SK-N-SH (cell line): ENCODE results near the gene TIMM10. TPM values are rescaled to one million over a fixed set of nuclear protein-coding genes. Genes with fewer than 3 reads are reported as not detected.

Source experiments
- CTCF ChIA-PET: fragments of 300-600, 350-600 bp; formaldehyde crosslinking; extraction: SDS; loops from one replicate; lab custom pipeline; 2021; lab: Yijun Ruan, JAX
- POLR2A ChIA-PET: fragments of 350-600 bp; sonication (Branson Sonifier 250); formaldehyde crosslinking; extraction: SDS; loops from one replicate; lab custom pipeline; 2020; ENCODE audit warnings: antibody characterized with exemption, inconsistent platforms; lab: Yijun Ruan, JAX
- DNase-seq: peaks from one replicate; pipeline ENCODE4 v3.0.0; 2012
- H2AFZ ChIP-seq: fragments of 200-600 bp; sonication (generic); 2 replicates; pipeline ENCODE4 v1.8.1; 2016; ENCODE audit warnings: antibody characterized with exemption, mild to moderate bottlenecking, low read depth
- H3F3A ChIP-seq: fragments of 200-600 bp; sonication (generic); replicated peaks from 2 replicates; pipeline ENCODE3; 2016; ENCODE audit warnings: antibody characterized with exemption, mild to moderate bottlenecking; ENCODE audit not compliant: insufficient read depth
- H3K27ac ChIP-seq, 2 experiments: fragments of 200-500 bp in 1 of 2; fragments of 200-600 bp in 1 of 2; sonication (Bioruptor generic) in 1 of 2; sonication (generic), shearing (Covaris generic) in 1 of 2; 2 replicates each; pipeline versions ENCODE4 v1.5.1 to v1.6.1; 2014 to 2016; ENCODE audit warnings: low read depth in 2 of 2, inconsistent platforms in 1 of 2, low read length in 1 of 2, mild to moderate bottlenecking in 1 of 2, mixed read lengths in 1 of 2
- H3K27me3 ChIP-seq: fragments of 200-600 bp; sonication (generic), shearing (Covaris generic); 2 replicates; pipeline ENCODE4 v1.6.1; 2016; ENCODE audit warnings: mixed run types; ENCODE audit not compliant: insufficient read depth
- H3K36me3 ChIP-seq, 2 experiments: fragments of 200-500 bp in 1 of 2; fragments of 200-600 bp in 1 of 2; sonication (Bioruptor generic) in 1 of 2; sonication (generic) in 1 of 2; replicated peaks in 1 of 2; 2 replicates each; pipeline versions ENCODE3 to v1.5.1; 2014 to 2016; ENCODE audit warnings: low read length in 1 of 2, mild to moderate bottlenecking in 1 of 2; ENCODE audit not compliant: insufficient read depth in 2 of 2, control insufficient read depth in 1 of 2
- H3K4me1 ChIP-seq, 2 experiments: fragments of 200-500 bp in 1 of 2; fragments of 200-600 bp in 1 of 2; sonication (Bioruptor generic) in 1 of 2; sonication (generic), shearing (Covaris generic) in 1 of 2; 2 replicates each; pipeline versions ENCODE4 v1.5.1 to v1.6.1; 2014 to 2016; ENCODE audit warnings: low read depth in 1 of 2, low read length in 1 of 2, mixed run types in 1 of 2; ENCODE audit not compliant: insufficient read depth in 2 of 2, control insufficient read depth in 1 of 2
- H3K4me2 ChIP-seq: fragments of 200-600 bp; sonication (generic), shearing (Covaris generic); 2 replicates; pipeline ENCODE4 v1.6.1; 2017; ENCODE audit warnings: mixed run types
- H3K4me3 ChIP-seq, 2 experiments: fragments of 200-500 bp in 1 of 2; fragments of 200-600 bp in 1 of 2; sonication (Bioruptor generic) in 1 of 2; sonication (generic), shearing (Covaris generic) in 1 of 2; 2 replicates each; pipeline versions ENCODE4 v1.5.1 to v1.8.1; 2014 to 2016; ENCODE audit warnings: low read depth in 2 of 2, inconsistent platforms in 1 of 2, low read length in 1 of 2, mild to moderate bottlenecking in 1 of 2, mixed read lengths in 1 of 2, moderate library complexity in 1 of 2
- H3K79me2 ChIP-seq: fragments of 200-600 bp; sonication (generic); 2 replicates; pipeline ENCODE4 v1.8.1; 2017; ENCODE audit warnings: mild to moderate bottlenecking; ENCODE audit not compliant: insufficient read depth
- H3K9ac ChIP-seq: fragments of 200-600 bp; sonication (generic); 2 replicates; pipeline ENCODE4 v1.6.1; 2017; ENCODE audit warnings: mixed run types
- H3K9me2 ChIP-seq: fragments of 200-600 bp; sonication (generic); 2 replicates; pipeline ENCODE4 v1.6.1; 2017; ENCODE audit warnings: mixed run types
- H3K9me3 ChIP-seq: fragments of 200-600 bp; sonication (generic); 2 replicates; pipeline ENCODE4 v1.6.1; 2017; ENCODE audit warnings: mixed run types, mild to moderate bottlenecking, moderate library complexity
- H4K20me1 ChIP-seq: fragments of 200-600 bp; sonication (generic); 2 replicates; pipeline ENCODE4 v1.6.1; 2017; ENCODE audit warnings: mild to moderate bottlenecking, mixed run types; ENCODE audit not compliant: insufficient read depth
- ELF1 ChIP-seq: IDR thresholded peaks from 2 replicates; pipeline ENCODE4 v1.4.0; 2012
- EZH2phosphoT487 ChIP-seq: fragments of 200-600 bp; sonication (generic); IDR thresholded peaks from 2 replicates; pipeline ENCODE4 v1.6.1; 2017; ENCODE audit warnings: low read depth, mixed run types, mild to moderate bottlenecking, antibody characterized with exemption, moderate library complexity, borderline replicate concordance
- FOXJ3 ChIP-seq: sonication (generic); formaldehyde crosslinking; IDR thresholded peaks from 2 replicates; pipeline ENCODE4 v1.5.1; 2020; ENCODE audit warnings: mild to moderate bottlenecking, missing genetic modification reagents
- GABPA ChIP-seq: IDR thresholded peaks from 2 replicates; pipeline ENCODE4 v1.4.0; 2012; ENCODE audit warnings: low read depth, mild to moderate bottlenecking
- GATA2 ChIP-seq: sonication (generic); formaldehyde crosslinking; IDR thresholded peaks from 2 replicates; pipeline ENCODE4 v1.5.0; 2020; ENCODE audit warnings: mild to moderate bottlenecking, missing genetic modification reagents
- JUND ChIP-seq: IDR thresholded peaks from 2 replicates; pipeline ENCODE4 v1.4.0; 2012
- MEF2A ChIP-seq: IDR thresholded peaks from 2 replicates; pipeline ENCODE4 v1.4.0; 2012; ENCODE audit warnings: low read depth, borderline replicate concordance
- MXI1 ChIP-seq: IDR thresholded peaks from 2 replicates; pipeline ENCODE4 v1.6.1; 2012; ENCODE audit warnings: mild to moderate bottlenecking, low read depth, low read length, improper control_type of control experiment
- NFIC ChIP-seq: IDR thresholded peaks from 2 replicates; pipeline ENCODE4 v1.4.0; 2012; ENCODE audit warnings: borderline replicate concordance
- NRF1 ChIP-seq: IDR thresholded peaks from 2 replicates; pipeline ENCODE4 v1.6.1; 2012; ENCODE audit warnings: low read depth, mild to moderate bottlenecking, low read length
- RAD21 ChIP-seq: IDR thresholded peaks from 2 replicates; pipeline ENCODE4 v1.6.1; 2012; ENCODE audit warnings: mild to moderate bottlenecking, low read length
- RFX5 ChIP-seq: IDR thresholded peaks from 2 replicates; pipeline ENCODE4 v1.6.1; 2012; ENCODE audit warnings: mild to moderate bottlenecking, improper control_type of control experiment, low read length
- TAF1 ChIP-seq: IDR thresholded peaks from 2 replicates; pipeline ENCODE4 v1.6.1; 2012; ENCODE audit warnings: low read depth, mild to moderate bottlenecking, low read length, moderate library complexity, borderline replicate concordance
- TCF12 ChIP-seq: IDR thresholded peaks from 2 replicates; pipeline ENCODE4 v1.4.0; 2012
- TEAD4 ChIP-seq: IDR thresholded peaks from 2 replicates; pipeline ENCODE4 v1.4.0; 2012; ENCODE audit warnings: mild to moderate bottlenecking, borderline replicate concordance; ENCODE audit not compliant: insufficient read depth
- YY1 ChIP-seq: IDR thresholded peaks from 2 replicates; pipeline ENCODE4 v1.4.0; 2012; ENCODE audit warnings: low read depth, mild to moderate bottlenecking
- WGBS: methylation state at CpG from one replicate; pipeline ENCODE4 v1.1.6; 2017; ENCODE audit warnings: low lambda C conversion rate; 5-methylcytosine and 5-hydroxymethylcytosine counted together
- polyA plus RNA-seq, 3 experiments: library from polyadenylated mRNA; depleted of rRNA; stranded (reverse); fragments of >200 nt; gene quantifications; 2 replicates each; pipeline ENCODE4 v1.2.3, GENCODE V29; 2012
- TF ChIP-seq, protein P1 (sequence below): fragments of 200-600 bp; sonication (generic); IDR thresholded peaks from 2 replicates; pipeline ENCODE4 v1.6.1; 2017; ENCODE audit warnings: antibody characterized with exemption, mild to moderate bottlenecking, moderate library complexity
- TF ChIP-seq, protein P2 (sequence below): IDR thresholded peaks from 2 replicates; pipeline ENCODE4 v1.4.0; 2012; ENCODE audit warnings: low read depth, borderline replicate concordance
- TF ChIP-seq, protein P3 (sequence below): IDR thresholded peaks from 2 replicates; pipeline ENCODE4; 2012
- TF ChIP-seq, protein P4 (sequence below): fragments of 150-350 bp; IDR thresholded peaks from 2 replicates; pipeline ENCODE4 v1.6.1; 2016; ENCODE audit warnings: mild to moderate bottlenecking, low read depth, low read length

TIMM10 gene
- polyA plus RNA-seq, 1 of the 3 experiments (the other 2 are of a cell fraction) = 179 TPM

DNA sequence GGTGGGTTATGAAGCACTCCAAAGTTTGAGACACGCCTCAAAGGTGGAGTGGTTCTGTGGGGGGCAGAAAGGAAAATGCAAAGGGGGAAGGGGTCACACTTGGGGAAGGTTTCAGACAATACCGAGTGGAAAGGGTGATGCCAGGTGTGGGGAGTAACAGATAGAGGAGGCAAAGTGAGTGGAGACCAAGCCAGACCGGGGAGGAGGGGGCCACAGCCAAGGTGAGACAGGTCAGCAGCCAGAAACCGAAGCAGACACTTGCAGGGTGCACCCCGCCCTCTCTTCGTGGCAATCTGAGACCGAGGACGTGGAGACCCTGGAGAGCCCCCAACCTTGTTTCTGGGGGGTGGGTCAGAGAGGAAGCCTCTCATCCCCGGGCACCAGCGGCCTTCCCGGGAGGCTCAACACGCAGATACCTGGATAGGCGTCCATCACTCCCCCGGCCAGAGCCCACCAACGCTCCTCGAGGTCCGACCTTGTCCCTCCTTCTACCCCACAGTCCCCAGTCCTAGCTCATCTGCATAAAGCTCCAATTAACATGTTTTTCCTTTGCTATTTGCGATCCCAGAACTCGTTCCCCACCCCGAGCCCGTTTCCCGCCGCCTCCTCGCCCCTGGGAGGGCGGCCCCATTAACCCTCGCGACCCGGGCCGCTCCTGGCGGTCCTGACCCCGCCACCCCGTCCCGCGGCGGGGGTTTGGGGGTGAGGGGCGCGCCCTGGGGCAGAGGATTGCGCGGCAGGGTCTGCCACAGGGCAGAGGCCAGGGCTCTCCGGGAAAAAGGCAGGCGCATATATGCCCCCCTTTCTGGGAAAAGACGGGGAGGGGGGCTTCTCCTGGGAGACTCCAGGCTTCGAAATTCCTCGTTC is 48.4 kb downstream of the TIMM10 start:
- peak overlapping the region in 1 of 2 experiments; percentile 49; a peak in 3 of 4 replicates for H3K4me3 ChIP-seq
- no peak overlapping the region for H3K9ac ChIP-seq
- H3K4me1 ChIP-seq = peaks cover 4 to 8% of the 10 kb centered on the region in 2 experiments; a peak in 2 of 4 replicates
- H3K9me2 ChIP-seq = no peaks in the 10 kb centered on the region
- ChIA-PET CTCF (interaction anchor here (0.6 to 27.2 kb wide), 23 partner anchors 10 to 162 kb away, joined by 3 to 517 read pairs (median 4); partner anchors contain the start of genes RTN4RL2, SLC43A1, SLC43A3 and TIMM10), POLR2A (no interaction called here)
- no peaks in the 10 kb centered on the region for H4K20me1 ChIP-seq
- peak overlapping the region; percentile 95 for H3K4me2 ChIP-seq
- TF ChIP-seq RAD21 (no peak), GABPA (no peak), TCF12 (no peak), EZH2phosphoT487 (no peak), FOXJ3 (CRISPR knock-in tag) (no peak), MXI1 (no peak), RFX5 (no peak), YY1 (no peak)
- TF ChIP-seq, protein P1, sequence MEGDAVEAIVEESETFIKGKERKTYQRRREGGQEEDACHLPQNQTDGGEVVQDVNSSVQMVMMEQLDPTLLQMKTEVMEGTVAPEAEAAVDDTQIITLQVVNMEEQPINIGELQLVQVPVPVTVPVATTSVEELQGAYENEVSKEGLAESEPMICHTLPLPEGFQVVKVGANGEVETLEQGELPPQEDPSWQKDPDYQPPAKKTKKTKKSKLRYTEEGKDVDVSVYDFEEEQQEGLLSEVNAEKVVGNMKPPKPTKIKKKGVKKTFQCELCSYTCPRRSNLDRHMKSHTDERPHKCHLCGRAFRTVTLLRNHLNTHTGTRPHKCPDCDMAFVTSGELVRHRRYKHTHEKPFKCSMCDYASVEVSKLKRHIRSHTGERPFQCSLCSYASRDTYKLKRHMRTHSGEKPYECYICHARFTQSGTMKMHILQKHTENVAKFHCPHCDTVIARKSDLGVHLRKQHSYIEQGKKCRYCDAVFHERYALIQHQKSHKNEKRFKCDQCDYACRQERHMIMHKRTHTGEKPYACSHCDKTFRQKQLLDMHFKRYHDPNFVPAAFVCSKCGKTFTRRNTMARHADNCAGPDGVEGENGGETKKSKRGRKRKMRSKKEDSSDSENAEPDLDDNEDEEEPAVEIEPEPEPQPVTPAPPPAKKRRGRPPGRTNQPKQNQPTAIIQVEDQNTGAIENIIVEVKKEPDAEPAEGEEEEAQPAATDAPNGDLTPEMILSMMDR = no peak
- TF ChIP-seq, protein P2, sequence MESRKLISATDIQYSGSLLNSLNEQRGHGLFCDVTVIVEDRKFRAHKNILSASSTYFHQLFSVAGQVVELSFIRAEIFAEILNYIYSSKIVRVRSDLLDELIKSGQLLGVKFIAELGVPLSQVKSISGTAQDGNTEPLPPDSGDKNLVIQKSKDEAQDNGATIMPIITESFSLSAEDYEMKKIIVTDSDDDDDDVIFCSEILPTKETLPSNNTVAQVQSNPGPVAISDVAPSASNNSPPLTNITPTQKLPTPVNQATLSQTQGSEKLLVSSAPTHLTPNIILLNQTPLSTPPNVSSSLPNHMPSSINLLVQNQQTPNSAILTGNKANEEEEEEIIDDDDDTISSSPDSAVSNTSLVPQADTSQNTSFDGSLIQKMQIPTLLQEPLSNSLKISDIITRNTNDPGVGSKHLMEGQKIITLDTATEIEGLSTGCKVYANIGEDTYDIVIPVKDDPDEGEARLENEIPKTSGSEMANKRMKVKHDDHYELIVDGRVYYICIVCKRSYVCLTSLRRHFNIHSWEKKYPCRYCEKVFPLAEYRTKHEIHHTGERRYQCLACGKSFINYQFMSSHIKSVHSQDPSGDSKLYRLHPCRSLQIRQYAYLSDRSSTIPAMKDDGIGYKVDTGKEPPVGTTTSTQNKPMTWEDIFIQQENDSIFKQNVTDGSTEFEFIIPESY = no peak
- no peaks in the 10 kb centered on the region for H3F3A ChIP-seq
- no peak overlapping the region for H2AFZ ChIP-seq
- H3K36me3 ChIP-seq = no peaks in the 10 kb centered on the region
- no peaks in the 10 kb centered on the region for H3K9me3 ChIP-seq
- DNase-seq = no peak
- H3K27me3 ChIP-seq = peaks cover 28% of the 10 kb centered on the region
- WGBS = 31% methylated on average over 34 of the region's 44 CpGs
- H3K79me2 ChIP-seq = no peaks in the 10 kb centered on the region
- no peak overlapping the region for H3K27ac ChIP-seq

DNA sequence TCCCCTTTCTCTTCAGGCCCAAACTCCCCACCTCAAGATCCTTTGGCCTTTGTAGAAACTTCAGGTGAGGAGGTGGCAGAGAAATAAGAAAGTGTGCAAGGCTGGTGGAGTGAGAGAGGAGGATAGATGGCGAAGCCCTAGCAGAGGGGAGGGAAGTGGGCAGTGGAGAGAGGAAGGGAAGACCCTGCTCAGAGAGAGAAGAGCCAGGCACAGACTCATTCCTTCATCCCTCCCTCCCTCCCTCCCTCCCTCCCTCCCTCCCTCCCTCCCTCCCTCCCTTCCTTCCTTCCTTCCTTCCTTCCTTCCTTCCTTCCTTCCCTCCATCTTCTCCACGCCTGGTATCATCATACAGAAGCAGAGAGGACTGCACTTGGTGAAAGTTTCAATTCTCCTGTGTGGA is 49.2 kb downstream of the TIMM10 start:
- 39% methylated on average over 2 of the region's 2 CpGs for WGBS
- no peaks in the 10 kb centered on the region for H3K9me2 ChIP-seq
- H3K4me2 ChIP-seq = no peak overlapping the region
- no peak overlapping the region for H2AFZ ChIP-seq
- H3K4me1 ChIP-seq = peaks cover 4 to 13% of the 10 kb centered on the region in 2 experiments; a peak in 2 of 4 replicates
- no peaks in the 10 kb centered on the region for H3K36me3 ChIP-seq
- no peaks in the 10 kb centered on the region for H4K20me1 ChIP-seq
- H3K27me3 ChIP-seq = peaks cover 28% of the 10 kb centered on the region
- TF ChIP-seq JUND (no peak), NFIC (no peak), ELF1 (no peak), TEAD4 (no peak), TAF1 (no peak), EZH2phosphoT487 (no peak), GATA2 (CRISPR knock-in tag) (no peak), NRF1 (no peak), MEF2A (no peak)
- TF ChIP-seq, protein P3, sequence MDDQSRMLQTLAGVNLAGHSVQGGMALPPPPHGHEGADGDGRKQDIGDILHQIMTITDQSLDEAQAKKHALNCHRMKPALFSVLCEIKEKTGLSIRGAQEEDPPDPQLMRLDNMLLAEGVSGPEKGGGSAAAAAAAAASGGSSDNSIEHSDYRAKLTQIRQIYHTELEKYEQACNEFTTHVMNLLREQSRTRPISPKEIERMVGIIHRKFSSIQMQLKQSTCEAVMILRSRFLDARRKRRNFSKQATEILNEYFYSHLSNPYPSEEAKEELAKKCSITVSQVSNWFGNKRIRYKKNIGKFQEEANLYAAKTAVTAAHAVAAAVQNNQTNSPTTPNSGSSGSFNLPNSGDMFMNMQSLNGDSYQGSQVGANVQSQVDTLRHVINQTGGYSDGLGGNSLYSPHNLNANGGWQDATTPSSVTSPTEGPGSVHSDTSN = no peak
- TF ChIP-seq, protein P4, sequence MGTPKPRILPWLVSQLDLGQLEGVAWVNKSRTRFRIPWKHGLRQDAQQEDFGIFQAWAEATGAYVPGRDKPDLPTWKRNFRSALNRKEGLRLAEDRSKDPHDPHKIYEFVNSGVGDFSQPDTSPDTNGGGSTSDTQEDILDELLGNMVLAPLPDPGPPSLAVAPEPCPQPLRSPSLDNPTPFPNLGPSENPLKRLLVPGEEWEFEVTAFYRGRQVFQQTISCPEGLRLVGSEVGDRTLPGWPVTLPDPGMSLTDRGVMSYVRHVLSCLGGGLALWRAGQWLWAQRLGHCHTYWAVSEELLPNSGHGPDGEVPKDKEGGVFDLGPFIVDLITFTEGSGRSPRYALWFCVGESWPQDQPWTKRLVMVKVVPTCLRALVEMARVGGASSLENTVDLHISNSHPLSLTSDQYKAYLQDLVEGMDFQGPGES = no peak
- no peaks in the 10 kb centered on the region for H3K9me3 ChIP-seq
- no peak overlapping the region for H3K9ac ChIP-seq
- CTCF ChIA-PET = interaction anchor here (0.6 to 27.2 kb wide), 17 partner anchors 9 to 774 kb away, joined by 3 to 517 read pairs (median 4); partner anchors contain the start of genes P2RX3, RTN4RL2 and TIMM10
- DNase-seq = no peak
- no peaks in the 10 kb centered on the region for H3K79me2 ChIP-seq
- H3K4me3 ChIP-seq = no peak overlapping the region
- no peaks in the 10 kb centered on the region for H3F3A ChIP-seq
- H3K27ac ChIP-seq = no peak overlapping the region
- POLR2A ChIA-PET = no interaction called here
